OCI-LY1 (cell line): Measurements from ENCODE around the gene CHST8.

Experiments used
- CTCF ChIP-seq: fragments of 200-600 bp; sonication (generic), shearing (Covaris generic); IDR thresholded peaks from 2 replicates; pipeline ENCODE4 v1.5.1; 2017; ENCODE audit warnings: mild to moderate bottlenecking, antibody characterized with exemption, low read length, moderate library complexity, mixed read lengths
- EZH2 ChIP-seq: fragments of 200-600 bp; sonication (generic), shearing (Covaris generic); IDR thresholded peaks from 2 replicates; pipeline ENCODE4 v1.8.0; 2017; ENCODE audit warnings: borderline replicate concordance, mixed run types, mild to moderate bottlenecking, antibody characterized with exemption, low read length, moderate library complexity, mixed read lengths

- no peak for TF ChIP-seq CTCF
- TF ChIP-seq EZH2 = no peak
These were observed 182.5 kb downstream of the CHST8 start for GRCh38 chr19:33804021-33804799.
